Measurements from ENCODE around the gene SF3B1. TPM values are rescaled to one million over a fixed set of nuclear protein-coding genes. Genes with fewer than 3 reads are reported as not detected.

Gene SF3B1
- total RNA-seq, 4 donors from 2014 or later: 356 to 1,013 (median 641) TPM

GRCh38 chr2:197414515-197414914 is 20.3 kb downstream of the SF3B1 start:
- DNase-seq: no peak
- TF ChIP-seq POLR2A (IDR thresholded peaks at IDR 0.05) (no peak), CTCF (IDR thresholded peaks at IDR 0.05) (no peak)
- no peaks in the 10 kb centered on the region for H3K9me3 ChIP-seq
- H3K27ac ChIP-seq: no peak overlapping the region
- no peak overlapping the region for H3K4me3 ChIP-seq
- peaks cover 0 to 1% of the 10 kb centered on the region in 2 donors for H3K36me3 ChIP-seq
- no peaks in the 10 kb centered on the region for H3K27me3 ChIP-seq
- intact Hi-C loops (cut with DNase I; ENCODE audit: low total_unique reads): no loop called here
- no peaks in the 10 kb centered on the region for H3K4me1 ChIP-seq

- TF ChIP-seq POLR2A (IDR thresholded peaks at IDR 0.05) (no peak), CTCF (IDR thresholded peaks at IDR 0.05) (no peak)
- no peaks in the 10 kb centered on the region for H3K4me1 ChIP-seq
Observed at GRCh38 chr2:197414039-197414438, 20.8 kb downstream of the SF3B1 start.

DNA sequence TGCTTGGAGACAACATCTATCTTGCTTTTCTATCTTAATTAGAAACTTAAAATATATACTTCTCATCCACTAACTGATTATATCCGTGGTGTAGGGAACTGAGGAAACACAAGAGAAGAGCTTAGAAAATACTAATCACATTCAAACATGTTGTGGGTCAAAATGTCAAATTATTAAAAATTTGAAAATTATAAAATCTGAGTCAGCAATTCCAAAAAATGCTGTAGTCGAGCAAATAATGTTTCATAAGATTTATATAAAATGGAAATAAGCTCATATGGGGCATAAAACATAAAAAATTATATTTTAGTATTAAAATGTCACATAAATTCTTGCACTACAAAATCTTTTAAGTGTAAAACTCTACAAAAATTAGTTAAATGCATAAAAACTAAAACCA is 29.2 kb downstream of the SF3B1 start:
- no peaks in the 10 kb centered on the region for H3K36me3 ChIP-seq
- no peak for TF ChIP-seq POLR2A (IDR thresholded peaks at IDR 0.05)
- no peak for TF ChIP-seq CTCF (IDR thresholded peaks at IDR 0.05)
- intact Hi-C loops (cut with DNase I; ENCODE audit: low total_unique reads): no loop called here

More at GRCh38 chr2:197414039-197414438, 20.8 kb downstream of the SF3B1 start:
- Histone ChIP-seq H3K9me3 (no peaks in the 10 kb centered on the region), H3K4me3 (no peak overlapping the region), H3K36me3 (no peaks in the 10 kb centered on the region), H3K27ac (no peak overlapping the region), H3K27me3 (no peaks in the 10 kb centered on the region)
- intact Hi-C loops (cut with DNase I; ENCODE audit: low total_unique reads): no loop called here
- no peak for DNase-seq

DNA sequence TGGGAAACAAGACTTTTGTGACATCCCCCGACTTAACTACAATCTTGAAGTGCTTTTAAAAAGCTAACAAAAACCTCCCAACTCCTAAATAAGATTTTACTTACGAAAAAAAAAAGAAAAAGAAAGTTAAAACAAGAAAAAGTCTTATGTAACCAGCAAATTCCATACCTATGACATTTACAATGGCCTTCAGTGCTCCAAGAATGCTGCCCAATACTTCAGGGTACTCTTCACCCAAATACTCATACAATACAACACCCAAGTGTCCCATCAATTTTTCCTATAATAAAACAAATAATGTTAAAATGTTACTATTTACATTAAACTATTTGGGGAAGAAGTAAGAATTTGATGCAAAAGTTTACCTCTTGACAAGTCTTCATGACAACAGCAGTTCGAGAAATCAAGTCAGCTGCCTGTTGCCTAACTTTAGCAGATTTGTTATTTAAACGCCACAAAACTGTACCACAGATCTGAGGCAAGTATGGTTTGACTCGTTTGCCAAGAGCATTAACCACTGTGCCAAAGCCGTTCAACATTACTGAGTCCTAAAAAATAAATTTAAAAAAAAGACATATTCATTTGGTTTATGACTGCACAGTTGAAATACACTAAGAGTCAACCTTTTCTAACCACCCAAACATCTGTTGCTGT is 34.8 kb downstream of the SF3B1 start:
- no peaks in the 10 kb centered on the region for H3K4me1 ChIP-seq
- no peaks in the 10 kb centered on the region for H3K27me3 ChIP-seq
- intact Hi-C loops (cut with DNase I; ENCODE audit: low total_unique reads): no loop called here
- H3K9me3 ChIP-seq: no peaks in the 10 kb centered on the region
- no peak overlapping the region for H3K27ac ChIP-seq
- no peak for DNase-seq
- TF ChIP-seq POLR2A (IDR thresholded peaks at IDR 0.05) (no peak), CTCF (IDR thresholded peaks at IDR 0.05) (no peak)
- no peaks in the 10 kb centered on the region for H3K36me3 ChIP-seq
- H3K4me3 ChIP-seq: no peak overlapping the region

More for the DNA sequence above, 29.2 kb downstream of the SF3B1 start:
- no peaks in the 10 kb centered on the region for H3K4me1 ChIP-seq
- no peaks in the 10 kb centered on the region for H3K27me3 ChIP-seq
- H3K4me3 ChIP-seq: no peak overlapping the region
- H3K9me3 ChIP-seq: no peaks in the 10 kb centered on the region
- no peak for DNase-seq
- H3K27ac ChIP-seq: no peak overlapping the region

- Histone ChIP-seq H3K9me3 (no peaks in the 10 kb centered on the region), H3K27me3 (no peaks in the 10 kb centered on the region), H3K27ac (no peak overlapping the region), H3K4me1 (no peaks in the 10 kb centered on the region), H3K4me3 (no peak overlapping the region), H3K36me3 (no peaks in the 10 kb centered on the region)
- intact Hi-C loops (cut with DNase I; ENCODE audit: low total_unique reads): no loop called here
- TF ChIP-seq POLR2A (IDR thresholded peaks at IDR 0.05) (no peak), CTCF (IDR thresholded peaks at IDR 0.05) (no peak)
- DNase-seq: no peak
Observed at GRCh38 chr2:197398913-197399312, 35.9 kb downstream of the SF3B1 start.
